ENCODE measurements around the gene DDX11. TPM values are rescaled to one million over a fixed set of nuclear protein-coding genes. Genes with fewer than 3 reads are reported as not detected.
"Not testable (repeated sequence)": the region's sequence is repeated elsewhere in the genome, so short reads cannot be mapped to it uniquely, and the experiment has no call there.

Gene DDX11
- polyA plus RNA-seq, 1 donor = 41.7 TPM

DNA sequence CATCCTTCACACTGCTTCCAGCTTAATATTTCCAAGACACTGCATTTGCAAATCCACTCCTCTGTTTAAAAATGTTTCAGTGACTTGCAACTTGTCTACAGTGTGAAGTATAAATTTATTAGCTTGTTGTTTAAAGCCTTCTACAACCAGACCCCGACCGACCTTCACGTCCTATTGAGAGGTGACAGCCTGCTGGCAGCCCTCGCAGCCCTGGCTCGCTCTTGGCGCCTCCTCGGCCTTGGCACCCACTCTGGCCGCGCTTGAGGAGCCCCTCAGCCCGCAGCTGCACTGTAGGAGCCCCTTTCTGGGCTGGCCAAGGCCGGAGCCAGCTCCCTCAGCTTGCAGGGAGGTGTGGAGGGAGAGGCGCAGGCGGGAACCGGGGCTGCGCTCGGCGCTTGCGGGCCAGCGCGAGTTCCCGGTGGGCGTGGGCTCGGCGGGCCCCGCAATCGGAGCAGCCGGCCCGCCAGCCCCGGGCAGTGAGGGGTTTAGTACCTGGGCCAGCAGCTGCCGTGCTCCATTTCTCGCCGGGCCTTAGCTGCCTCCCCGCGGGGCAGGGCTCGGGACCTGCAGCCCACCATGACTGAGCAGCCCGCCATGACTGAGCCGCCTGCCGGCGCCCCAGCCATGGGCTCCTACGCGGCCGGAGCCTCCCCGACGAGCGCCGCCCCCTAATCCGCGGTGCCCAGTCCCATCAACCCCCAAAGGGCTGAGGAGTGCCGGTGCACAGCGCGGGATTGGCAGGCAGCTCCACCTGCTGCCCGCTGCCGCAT is 2.5 kb upstream of the DDX11 start:
- DNase-seq = not testable (repeated sequence)

- DNase-seq = not testable (repeated sequence)
These were observed 698 bp upstream of the DDX11 start for GRCh38 chr12:31072962-31073361.

GRCh38 chr12:31074333-31074874 is 744 bp downstream of the DDX11 start:
- DNase-seq = not testable (repeated sequence)

- DNase-seq = not testable (repeated sequence)
These were observed 2.5 kb downstream of the DDX11 start for GRCh38 chr12:31076150-31076549.

GRCh38 chr12:31077095-31077494 is 3.4 kb downstream of the DDX11 start:
- not testable (repeated sequence) for DNase-seq

GRCh38 chr12:31077998-31078397 is 4.3 kb downstream of the DDX11 start:
- DNase-seq = not testable (repeated sequence)

DNA sequence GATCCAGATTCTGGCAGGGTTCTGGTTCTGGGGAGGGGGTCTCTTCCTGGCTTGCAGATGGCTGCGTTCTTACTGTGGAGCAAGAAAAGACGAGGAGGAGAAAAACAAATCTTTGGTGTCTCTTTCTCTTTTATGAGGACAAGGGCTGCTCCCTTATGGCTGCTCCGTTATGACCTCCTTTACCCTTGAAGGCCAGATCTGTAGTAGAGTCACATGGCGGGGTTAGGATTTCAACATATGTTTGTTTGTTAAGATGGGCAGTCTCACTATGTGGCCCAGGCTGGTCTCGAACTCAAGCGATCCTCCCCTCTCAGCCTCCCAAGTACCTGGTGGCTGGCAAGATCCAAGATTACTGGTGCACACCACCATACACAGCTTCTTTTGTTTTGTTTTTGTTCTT is 5.8 kb downstream of the DDX11 start:
- DNase-seq = not testable (repeated sequence)

- DNase-seq = not testable (repeated sequence)
These were observed 6.6 kb downstream of the DDX11 start for GRCh38 chr12:31080221-31080620.

DNA sequence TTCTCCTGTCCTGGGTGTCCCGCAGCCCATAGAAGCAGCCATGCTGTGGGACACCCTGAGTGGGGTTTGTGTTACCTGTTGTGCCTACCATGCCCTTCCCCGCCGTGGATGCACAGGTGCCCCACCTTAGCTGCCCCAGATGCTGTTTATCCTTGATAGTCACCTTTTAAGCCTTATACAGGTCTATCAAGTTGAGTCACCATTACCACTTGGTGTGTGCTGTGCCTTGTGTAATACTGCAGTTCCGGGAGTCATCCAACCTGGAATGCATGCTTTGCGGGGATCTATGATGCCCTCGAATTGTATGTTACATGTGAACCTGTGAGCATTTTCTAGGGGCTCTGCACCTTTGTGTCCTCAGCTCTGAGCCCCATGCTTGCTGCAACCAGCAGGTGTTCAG is 7.6 kb downstream of the DDX11 start:
- not testable (repeated sequence) for DNase-seq

DNA sequence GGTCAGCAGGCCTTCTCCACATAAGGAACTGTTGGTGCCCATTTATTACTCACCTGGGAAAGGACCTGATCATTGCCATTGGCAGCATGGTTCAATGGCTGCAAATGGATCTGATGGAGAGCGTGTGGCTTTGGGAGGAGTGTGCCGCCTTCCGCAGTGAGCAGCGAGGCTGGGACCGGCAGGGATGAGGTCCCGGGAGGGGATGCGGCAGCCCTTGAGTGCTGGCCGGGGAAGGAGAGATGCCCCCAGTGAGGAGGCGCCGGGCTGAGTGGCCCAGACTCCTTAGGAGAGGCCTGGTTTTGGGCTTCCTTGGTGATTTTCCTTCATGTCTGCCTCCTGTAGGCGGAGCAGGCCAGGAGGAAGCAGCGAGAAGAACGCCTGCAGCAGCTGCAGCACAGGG is 10.6 kb downstream of the DDX11 start:
- not testable (repeated sequence) for DNase-seq

- not testable (repeated sequence) for DNase-seq
These were observed 12.4 kb downstream of the DDX11 start for GRCh38 chr12:31086032-31086431.

DNA sequence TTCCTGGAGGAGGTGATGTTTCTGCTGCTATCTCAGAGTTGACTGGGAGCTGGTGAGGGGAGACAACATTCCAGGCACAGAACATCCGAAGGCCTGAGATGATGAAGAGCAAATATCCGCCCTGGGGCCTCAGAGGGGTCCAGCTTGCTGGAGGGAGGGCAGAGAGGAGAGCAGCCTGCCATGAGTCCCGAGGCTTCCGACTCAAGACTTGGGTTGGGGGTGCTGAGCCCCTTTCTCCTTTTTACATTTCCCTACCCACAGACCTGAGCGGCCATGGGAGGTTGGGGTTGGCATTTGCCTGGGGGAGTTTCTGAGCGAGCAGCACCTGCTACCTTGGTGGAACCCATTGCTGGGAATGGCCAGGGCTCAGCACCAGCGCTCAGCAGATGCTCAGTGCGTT is 13.8 kb downstream of the DDX11 start:
- DNase-seq = not testable (repeated sequence)

DNA sequence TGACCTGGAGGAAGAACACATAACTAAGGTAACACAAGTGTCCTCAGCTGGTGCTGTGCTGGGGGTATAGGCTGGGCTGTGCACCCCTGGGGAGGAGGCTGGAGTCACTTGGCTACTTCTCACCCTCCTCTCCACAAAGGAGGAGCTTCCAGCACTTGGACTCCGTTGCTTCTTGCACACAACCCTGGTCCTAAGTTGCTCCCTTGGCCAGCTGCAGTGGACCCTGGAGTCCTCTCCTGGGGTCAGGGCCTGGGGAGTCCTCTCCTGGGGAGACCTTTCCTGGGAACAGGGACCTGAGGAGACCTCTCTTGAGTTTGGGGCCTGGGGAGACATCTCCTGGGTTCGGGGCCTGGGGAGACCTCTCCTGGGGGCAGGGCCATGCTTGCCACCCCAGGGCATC is 14.3 kb downstream of the DDX11 start:
- not testable (repeated sequence) for DNase-seq

- DNase-seq = no peak
These were observed 15.4 kb downstream of the DDX11 start for GRCh38 chr12:31089072-31089471.

DNA sequence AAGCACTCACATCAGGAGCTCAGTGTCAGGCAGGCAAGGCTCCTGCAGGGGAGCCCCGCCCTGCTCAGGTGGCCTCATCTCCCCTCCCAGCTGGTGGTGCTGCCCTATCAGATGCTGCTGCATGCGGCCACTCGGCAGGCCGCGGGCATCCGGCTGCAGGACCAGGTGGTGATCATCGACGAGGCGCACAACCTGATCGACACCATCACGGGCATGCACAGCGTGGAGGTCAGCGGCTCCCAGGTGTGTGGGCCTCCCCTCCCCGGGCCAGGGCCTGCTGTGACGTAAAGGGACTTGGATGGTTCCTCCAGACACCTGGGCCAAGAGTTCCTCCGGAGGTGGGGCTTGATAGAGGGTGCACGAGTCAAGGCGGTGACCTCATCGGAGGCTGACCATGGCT is 18.0 kb downstream of the DDX11 start:
- DNase-seq = not testable (repeated sequence)

DNA sequence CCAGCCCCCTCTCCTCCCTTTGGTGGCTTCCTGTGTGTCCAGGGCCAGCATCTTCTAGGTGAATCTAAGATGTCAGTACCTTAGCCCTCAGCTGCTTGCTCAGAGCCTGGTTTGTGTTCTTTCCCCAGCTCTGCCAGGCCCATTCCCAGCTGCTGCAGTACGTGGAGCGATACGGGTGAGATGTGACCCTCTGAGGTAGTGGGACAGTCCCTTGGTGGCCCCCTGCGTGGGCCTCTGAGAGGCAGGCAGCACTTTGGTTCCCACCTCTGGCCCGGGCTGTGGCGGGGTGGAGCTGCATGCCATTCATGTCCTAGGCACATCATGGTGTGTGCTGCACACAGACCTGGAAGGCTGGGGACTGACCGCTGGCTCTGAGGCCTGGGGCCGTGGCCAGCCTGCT is 19.1 kb downstream of the DDX11 start:
- not testable (repeated sequence) for DNase-seq

DNA sequence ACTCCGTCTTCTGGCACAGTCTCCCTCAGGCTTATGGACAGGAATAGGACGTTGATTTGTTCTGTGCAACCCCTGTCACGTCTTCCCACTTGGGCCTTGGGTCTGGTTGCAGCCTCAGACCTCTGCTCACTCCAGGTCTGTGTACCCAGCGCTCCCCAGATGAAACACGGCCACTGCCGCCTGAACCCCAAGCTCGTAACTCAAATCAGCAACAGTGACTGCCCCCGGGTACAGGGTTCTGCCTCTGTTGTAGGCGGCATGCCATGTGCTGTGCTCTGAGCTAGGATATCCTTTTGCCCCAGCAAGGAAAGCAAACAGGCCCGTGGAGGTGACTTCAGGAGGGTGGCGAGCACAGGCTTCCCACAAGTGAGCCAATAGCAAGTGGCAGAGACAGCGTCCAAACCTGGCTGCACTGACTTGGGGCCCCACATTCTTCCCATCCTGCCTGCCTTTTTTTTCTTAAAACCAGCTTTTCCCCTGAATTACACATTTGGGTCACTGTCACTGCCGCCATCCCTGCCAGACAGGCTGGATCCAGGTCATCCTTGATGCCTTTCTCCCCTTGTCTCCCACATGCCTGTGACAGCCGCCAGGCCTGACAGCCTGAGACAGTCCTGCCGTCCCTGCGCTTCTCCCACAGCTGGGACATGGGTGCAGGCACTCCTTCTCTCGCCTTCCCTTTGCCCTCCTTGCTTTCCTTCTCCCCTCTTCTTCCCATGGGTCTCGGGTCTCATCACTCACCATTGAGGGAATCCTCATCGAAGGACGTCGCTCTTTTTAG is 21.6 kb downstream of the DDX11 start:
- not testable (repeated sequence) for DNase-seq

GRCh38 chr12:31096251-31097065 is 22.8 kb downstream of the DDX11 start:
- not testable (repeated sequence) for DNase-seq

DNA sequence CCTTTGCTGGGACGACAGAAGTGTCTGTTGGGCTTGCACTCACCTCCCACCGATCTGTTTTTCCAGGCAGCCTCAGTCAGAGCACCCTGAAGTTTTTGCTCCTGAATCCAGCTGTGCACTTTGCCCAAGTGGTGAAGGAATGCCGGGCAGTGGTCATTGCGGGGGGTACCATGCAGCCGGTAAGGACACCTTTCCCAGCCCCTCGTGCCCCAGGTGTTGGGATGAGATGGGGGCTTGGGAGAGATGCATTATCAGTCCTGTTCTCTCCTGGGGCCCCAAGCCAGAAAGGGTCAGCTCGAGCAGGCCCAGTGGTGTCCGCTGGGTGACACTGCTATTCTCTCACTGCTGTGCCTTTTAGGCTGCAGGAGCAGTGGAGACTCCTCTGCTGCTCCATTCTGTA is 24.2 kb downstream of the DDX11 start:
- not testable (repeated sequence) for DNase-seq

GRCh38 chr12:31098363-31098762 is 24.7 kb downstream of the DDX11 start:
- not testable (repeated sequence) for DNase-seq

GRCh38 chr12:31098771-31099170 is 25.1 kb downstream of the DDX11 start:
- DNase-seq = not testable (repeated sequence)

DNA sequence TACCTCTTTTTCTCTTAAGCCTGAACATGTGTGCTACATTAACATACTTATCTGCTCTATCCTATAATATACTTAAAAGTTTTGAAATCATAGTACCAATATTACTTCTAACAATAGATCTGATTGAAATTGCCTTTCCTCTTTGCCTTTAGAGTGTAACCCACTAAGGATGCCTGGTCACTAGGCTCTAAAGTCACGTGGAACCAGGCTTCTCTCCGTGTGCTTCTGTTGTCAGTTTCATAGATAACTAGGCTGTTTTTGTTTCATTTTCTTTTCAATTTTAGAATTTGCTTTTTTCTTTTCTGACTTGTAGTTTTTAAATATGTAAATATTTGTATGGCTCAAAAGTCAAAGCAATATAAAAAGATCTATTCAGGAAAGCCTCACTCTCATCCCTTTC is 25.8 kb downstream of the DDX11 start:
- DNase-seq = not testable (repeated sequence)

Measured in hindlimb muscle (tissue), 1 donor.